Measurements from ENCODE around the gene MITF.

DNA sequence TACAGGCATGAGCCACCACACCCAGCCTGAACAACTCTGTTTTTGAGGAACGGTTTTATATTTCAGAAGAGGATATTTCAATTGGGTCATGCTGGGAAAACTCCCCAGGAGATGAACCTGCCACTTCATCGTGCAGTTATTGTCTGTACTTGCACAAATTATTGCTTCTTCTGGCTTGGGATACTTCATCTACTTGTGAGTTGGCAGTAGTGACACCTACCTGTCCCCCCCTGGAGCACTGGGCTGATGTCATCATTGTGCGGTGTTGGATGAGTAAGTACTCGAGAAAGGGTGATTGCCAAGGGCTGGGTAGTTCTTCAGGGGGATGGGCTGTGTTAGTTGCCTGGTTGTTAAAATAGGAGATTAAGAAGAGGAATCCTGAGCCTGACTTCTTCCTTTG is 175.1 kb downstream of the MITF start:
- TF ChIP-seq POLR2A (IDR thresholded peaks at IDR 0.05) (no peak), CTCF (IDR thresholded peaks at IDR 0.05) (no peak)

Data from esophagus squamous epithelium (tissue), 4 donors.